Type B pancreatic cell (in vitro differentiated cells): Measurements from ENCODE around the gene AFF2. TPM values are rescaled to one million over a fixed set of nuclear protein-coding genes. Genes with fewer than 3 reads are reported as not detected.

Source experiments
- DNase-seq: peaks from one replicate; pipeline ENCODE4 v3.0.0; 2021; ENCODE audit warnings: mixed read lengths; ENCODE audit not compliant: unreplicated experiment; ENCODE audit errors: extremely low spot score
- H3K27ac Mint-ChIP-seq: 2 replicates; pipeline ENCODE4 v1.8.0; 2021; ENCODE audit warnings: mild to moderate bottlenecking, mixed read lengths
- H3K27me3 Mint-ChIP-seq: 2 replicates; pipeline ENCODE4 v1.8.0; 2021; ENCODE audit warnings: mixed read lengths
- H3K36me3 Mint-ChIP-seq: 2 replicates; pipeline ENCODE4 v1.8.0; 2021; ENCODE audit warnings: mixed read lengths
- H3K4me1 Mint-ChIP-seq: one replicate; pipeline ENCODE4 v1.8.0; 2021; ENCODE audit warnings: mixed read lengths; ENCODE audit not compliant: unreplicated experiment
- H3K4me3 Mint-ChIP-seq: 2 replicates; pipeline ENCODE4 v1.8.0; 2021; ENCODE audit warnings: mild to moderate bottlenecking, mixed read lengths
- H3K9me3 Mint-ChIP-seq: 2 replicates; pipeline ENCODE4 v1.8.0; 2021; ENCODE audit warnings: mixed read lengths
- total RNA-seq: library from RNA; stranded (reverse); gene quantifications from 2 replicates; pipeline ENCODE4 v1.2.1, GENCODE V29; 2021; ENCODE audit warnings: low replicate concordance
- TF ChIP-seq, protein P1 (sequence below): fragments of 200-600 bp; sonication (generic); conservative IDR thresholded peaks from 2 replicates; pipeline ENCODE4 v1.5.0; 2021; ENCODE audit warnings: antibody characterized with exemption, mild to moderate bottlenecking

AFF2 gene
- total RNA-seq, 1 donor from 2014 or later: 21.3 TPM

DNA sequence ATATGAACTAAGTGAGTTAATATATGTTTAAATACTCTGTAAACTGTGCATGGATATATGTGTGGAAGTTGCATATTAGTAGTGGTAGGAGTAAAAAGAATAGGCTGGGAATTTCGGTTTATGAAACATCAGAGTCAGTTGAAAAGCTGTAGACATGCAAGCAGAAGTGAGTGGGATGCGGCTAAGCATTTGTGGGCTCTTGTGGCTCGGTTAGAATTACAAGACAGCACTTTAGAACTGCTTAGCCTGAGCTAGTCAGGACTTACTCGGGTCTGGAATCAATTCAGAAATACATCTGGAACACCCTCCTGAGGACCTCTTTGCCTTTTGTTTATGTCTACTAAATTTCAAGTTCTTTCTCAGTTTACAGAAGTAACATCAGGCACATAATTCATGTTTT lies 93.6 kb downstream of the AFF2 start:
- Mint-ChIP-seq H3K4me3 (no peak overlapping the region), H3K4me1 (peaks cover 6% of the 10 kb centered on the region), H3K27me3 (no peaks in the 10 kb centered on the region), H3K27ac (no peak overlapping the region), H3K9me3 (no peaks in the 10 kb centered on the region), H3K36me3 (no peaks in the 10 kb centered on the region)
- no peak for DNase-seq
- TF ChIP-seq, protein P1, sequence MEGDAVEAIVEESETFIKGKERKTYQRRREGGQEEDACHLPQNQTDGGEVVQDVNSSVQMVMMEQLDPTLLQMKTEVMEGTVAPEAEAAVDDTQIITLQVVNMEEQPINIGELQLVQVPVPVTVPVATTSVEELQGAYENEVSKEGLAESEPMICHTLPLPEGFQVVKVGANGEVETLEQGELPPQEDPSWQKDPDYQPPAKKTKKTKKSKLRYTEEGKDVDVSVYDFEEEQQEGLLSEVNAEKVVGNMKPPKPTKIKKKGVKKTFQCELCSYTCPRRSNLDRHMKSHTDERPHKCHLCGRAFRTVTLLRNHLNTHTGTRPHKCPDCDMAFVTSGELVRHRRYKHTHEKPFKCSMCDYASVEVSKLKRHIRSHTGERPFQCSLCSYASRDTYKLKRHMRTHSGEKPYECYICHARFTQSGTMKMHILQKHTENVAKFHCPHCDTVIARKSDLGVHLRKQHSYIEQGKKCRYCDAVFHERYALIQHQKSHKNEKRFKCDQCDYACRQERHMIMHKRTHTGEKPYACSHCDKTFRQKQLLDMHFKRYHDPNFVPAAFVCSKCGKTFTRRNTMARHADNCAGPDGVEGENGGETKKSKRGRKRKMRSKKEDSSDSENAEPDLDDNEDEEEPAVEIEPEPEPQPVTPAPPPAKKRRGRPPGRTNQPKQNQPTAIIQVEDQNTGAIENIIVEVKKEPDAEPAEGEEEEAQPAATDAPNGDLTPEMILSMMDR: no peak

DNA sequence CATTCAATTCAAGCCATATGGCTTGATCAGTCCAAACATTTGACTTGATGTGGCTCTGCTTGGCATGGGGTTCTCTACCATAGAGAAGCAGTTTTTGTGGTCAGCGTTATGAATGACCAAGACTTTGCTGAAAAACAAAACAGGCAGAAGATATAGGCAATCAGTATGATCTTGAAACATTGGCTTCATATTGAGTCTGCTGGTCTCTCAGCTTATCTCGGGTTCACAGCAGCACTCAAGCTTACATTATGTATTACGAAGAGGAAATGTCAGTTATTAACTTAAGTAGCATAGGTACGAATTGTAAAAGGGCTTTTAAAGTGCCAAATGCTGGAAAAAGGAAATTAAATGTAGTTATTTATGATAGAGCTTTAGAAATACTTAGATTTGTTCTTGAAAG lies 99.0 kb downstream of the AFF2 start:
- Mint-ChIP-seq H3K27me3 (no peaks in the 10 kb centered on the region), H3K36me3 (no peaks in the 10 kb centered on the region), H3K4me3 (no peak overlapping the region), H3K27ac (no peak overlapping the region), H3K9me3 (no peaks in the 10 kb centered on the region), H3K4me1 (no peaks in the 10 kb centered on the region)
- TF ChIP-seq, protein P1: no peak
- DNase-seq: no peak

DNA sequence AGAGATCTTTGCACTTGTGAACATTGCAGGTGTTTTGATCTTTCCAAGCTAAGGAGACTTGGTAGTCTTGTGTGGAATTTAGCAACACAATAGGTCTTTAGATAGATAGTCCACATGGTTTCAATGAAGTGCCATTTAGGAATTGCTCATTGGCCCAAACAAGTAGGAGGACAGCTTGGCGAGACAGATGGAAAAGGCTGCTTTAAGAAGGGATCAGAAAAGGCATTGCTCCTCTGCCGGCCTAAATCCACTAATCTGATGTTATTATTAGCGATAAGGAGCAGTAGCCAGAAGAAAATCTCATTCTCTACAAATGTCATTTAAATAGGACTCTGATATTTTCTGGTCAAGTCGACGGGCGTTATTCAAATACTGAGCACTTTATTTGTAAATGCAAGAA lies 99.7 kb downstream of the AFF2 start:
- no peak for DNase-seq
- H3K36me3 Mint-ChIP-seq: no peaks in the 10 kb centered on the region
- H3K27ac Mint-ChIP-seq: no peak overlapping the region
- no peaks in the 10 kb centered on the region for H3K4me1 Mint-ChIP-seq
- H3K27me3 Mint-ChIP-seq: no peaks in the 10 kb centered on the region
- TF ChIP-seq, protein P1: no peak
- H3K4me3 Mint-ChIP-seq: no peak overlapping the region
- no peaks in the 10 kb centered on the region for H3K9me3 Mint-ChIP-seq

DNA sequence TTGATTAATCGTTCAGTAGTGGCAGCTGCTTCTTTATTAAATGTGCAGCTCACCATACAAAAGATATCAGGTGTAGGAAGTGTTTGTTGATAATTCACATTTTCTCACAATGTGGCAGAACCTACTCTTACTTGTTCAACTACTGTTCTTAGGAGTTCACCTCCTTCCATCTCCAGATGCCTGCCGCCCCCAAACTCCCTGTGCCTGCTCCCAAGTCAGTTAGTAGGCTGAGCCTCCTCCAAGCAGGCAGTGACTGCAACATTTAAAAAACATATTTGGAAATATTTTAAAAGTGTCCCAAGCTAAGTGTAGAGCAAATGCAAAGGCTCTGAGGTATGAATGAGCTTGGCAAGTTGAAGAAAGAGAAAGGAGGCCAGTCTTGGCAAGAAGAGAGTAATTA lies 100.2 kb downstream of the AFF2 start:
- H3K9me3 Mint-ChIP-seq: no peaks in the 10 kb centered on the region
- H3K4me1 Mint-ChIP-seq: no peaks in the 10 kb centered on the region
- H3K36me3 Mint-ChIP-seq: no peaks in the 10 kb centered on the region
- H3K4me3 Mint-ChIP-seq: no peak overlapping the region
- TF ChIP-seq, protein P1: no peak
- H3K27ac Mint-ChIP-seq: no peak overlapping the region
- no peaks in the 10 kb centered on the region for H3K27me3 Mint-ChIP-seq
- DNase-seq: no peak

DNA sequence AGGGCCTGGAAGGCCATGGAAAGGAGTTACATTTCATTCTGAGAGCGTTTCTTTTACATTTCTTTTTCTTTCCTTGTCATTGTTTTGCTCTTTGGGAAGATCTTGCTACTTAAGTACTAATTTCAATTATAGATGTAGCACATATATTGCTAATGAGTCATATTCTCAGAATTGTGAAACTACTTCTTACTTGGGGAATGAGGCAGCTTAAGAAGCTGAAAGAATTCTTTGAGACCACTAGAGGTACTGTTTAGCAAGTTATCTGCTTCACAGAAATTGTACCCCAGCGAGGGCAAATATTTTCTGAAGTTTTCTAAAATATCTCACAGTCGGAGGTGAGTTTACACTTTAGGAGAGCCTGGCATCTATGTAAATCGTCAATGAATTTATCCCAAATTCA lies 100.6 kb downstream of the AFF2 start:
- H3K27ac Mint-ChIP-seq: no peak overlapping the region
- no peaks in the 10 kb centered on the region for H3K36me3 Mint-ChIP-seq
- H3K9me3 Mint-ChIP-seq: no peaks in the 10 kb centered on the region
- no peak overlapping the region for H3K4me3 Mint-ChIP-seq
- H3K4me1 Mint-ChIP-seq: no peaks in the 10 kb centered on the region
- no peak for DNase-seq
- TF ChIP-seq, protein P1: no peak
- H3K27me3 Mint-ChIP-seq: no peaks in the 10 kb centered on the region
